NT2/D1 (cell line): ENCODE measurements around the gene EPS8L3.
"Not testable (repeated sequence)": the region's sequence is repeated elsewhere in the genome, so short reads cannot be mapped to it uniquely, and the experiment has no call there.

ENCODE experiments used
- DNase-seq: peaks from one replicate; pipeline ENCODE4 v3.0.0-alpha.2; 2011; ENCODE audit warnings: low read depth, low spot score
- H3K27me3 ChIP-seq: 2 replicates; pipeline ENCODE4 v1.6.0; 2011; ENCODE audit warnings: mild to moderate bottlenecking; ENCODE audit not compliant: insufficient read length, insufficient read depth
- H3K36me3 ChIP-seq: 2 replicates; pipeline ENCODE4 v1.6.1; 2011; ENCODE audit warnings: mild to moderate bottlenecking, low read length, mixed read lengths; ENCODE audit not compliant: insufficient read depth, insufficient read length
- H3K4me1 ChIP-seq: 2 replicates; pipeline ENCODE4 v1.5.1; 2011; ENCODE audit not compliant: insufficient read depth, insufficient read length
- H3K4me3 ChIP-seq: 2 replicates; pipeline ENCODE4 v1.5.1; 2011; ENCODE audit warnings: low read depth; ENCODE audit not compliant: insufficient read length
- H3K9ac ChIP-seq: 2 replicates; pipeline ENCODE4 v1.6.0; 2011; ENCODE audit warnings: low read depth; ENCODE audit not compliant: insufficient read length
- H3K9me3 ChIP-seq: 2 replicates; pipeline ENCODE4 v1.5.1; 2011; ENCODE audit warnings: mild to moderate bottlenecking, low read length; ENCODE audit not compliant: insufficient read depth
- SUZ12 ChIP-seq: IDR thresholded peaks from 2 replicates; pipeline ENCODE4 v1.6.1; 2011; ENCODE audit not compliant: insufficient read length, insufficient read depth; ENCODE audit errors: extremely low read depth
- YY1 ChIP-seq: IDR thresholded peaks from 2 replicates; pipeline ENCODE4 v1.6.1; 2011; ENCODE audit not compliant: insufficient read length, insufficient read depth
- ZNF274 ChIP-seq: IDR thresholded peaks from 2 replicates; pipeline ENCODE4 v1.6.1; 2011; ENCODE audit warnings: mild to moderate bottlenecking, low read depth, low read length

EPS8L3 gene

DNA sequence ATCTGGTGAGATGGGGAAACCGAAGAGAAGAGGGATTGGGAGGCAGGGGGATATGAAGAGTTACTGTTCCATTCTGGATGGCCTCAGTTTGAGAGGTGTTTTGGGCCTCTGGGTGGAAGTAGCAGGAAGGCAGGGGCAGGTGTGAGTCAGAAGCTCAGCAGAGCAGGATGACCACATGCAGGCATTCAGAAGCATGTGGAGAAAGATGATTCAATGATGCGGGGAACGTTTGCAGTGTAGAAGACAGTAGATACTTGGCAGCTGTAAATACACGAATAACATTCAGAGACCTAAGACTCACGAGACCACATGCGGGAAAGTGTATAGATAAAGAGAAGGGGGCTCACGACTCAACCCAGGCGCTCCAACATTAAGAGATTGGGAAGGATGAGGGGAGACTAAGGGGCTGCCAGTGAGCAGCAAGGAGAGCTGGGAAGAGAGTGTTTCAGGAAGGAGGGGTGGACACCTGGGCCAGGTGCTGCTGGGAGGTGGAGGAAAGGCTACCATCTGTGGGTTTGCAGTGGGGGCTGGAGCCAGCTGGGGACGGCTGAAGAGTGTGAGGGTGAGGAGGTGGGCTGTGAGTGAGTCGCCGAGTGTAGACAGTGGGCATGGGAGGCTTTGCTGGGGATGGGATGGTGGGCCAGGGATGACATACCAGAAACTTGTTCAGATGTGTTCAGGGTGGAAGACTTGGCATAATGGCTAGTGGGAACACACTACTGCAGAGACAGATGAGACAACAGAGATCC, 5.8 kb upstream of the EPS8L3 start:
- no peak for TF ChIP-seq ZNF274
- no peak for TF ChIP-seq YY1
- no peak for TF ChIP-seq SUZ12
- no peak overlapping the region for H3K4me3 ChIP-seq
- DNase-seq, result no peak
- H3K27me3 ChIP-seq, result peaks cover 8% of the 10 kb centered on the region
- no peak overlapping the region for H3K9ac ChIP-seq
- peaks cover 16% of the 10 kb centered on the region for H3K4me1 ChIP-seq
- H3K9me3 ChIP-seq, result no peaks in the 10 kb centered on the region
- H3K36me3 ChIP-seq, result no peaks in the 10 kb centered on the region

DNA sequence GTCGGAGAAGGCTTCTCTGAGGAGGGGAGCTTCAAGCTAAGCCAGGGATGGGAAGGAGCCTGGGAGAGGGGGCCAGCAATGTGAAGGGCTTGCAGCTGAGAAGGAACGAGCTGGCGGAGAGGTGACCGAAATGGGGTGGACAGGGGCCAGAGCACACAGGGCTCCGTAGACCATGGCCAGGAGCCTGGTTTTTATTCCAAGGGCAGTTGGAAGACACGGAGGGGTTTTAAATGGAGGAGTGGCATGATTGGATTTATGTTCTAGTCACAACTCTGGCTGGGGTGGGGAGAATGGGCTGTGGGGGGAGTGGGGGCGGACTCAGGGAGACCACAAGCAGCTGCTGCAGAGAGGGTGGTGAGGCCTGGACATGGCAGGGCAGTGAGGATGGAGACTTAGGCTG, 5.1 kb upstream of the EPS8L3 start:
- Histone ChIP-seq H3K4me3 (no peak overlapping the region), H3K36me3 (no peaks in the 10 kb centered on the region), H3K9ac (no peak overlapping the region), H3K27me3 (peaks cover 8% of the 10 kb centered on the region), H3K9me3 (no peaks in the 10 kb centered on the region), H3K4me1 (peaks cover 12% of the 10 kb centered on the region)
- DNase-seq, result no peak
- TF ChIP-seq YY1, result no peak
- no peak for TF ChIP-seq ZNF274
- no peak for TF ChIP-seq SUZ12

- Histone ChIP-seq H3K4me3 (no peak overlapping the region), H3K9ac (no peak overlapping the region), H3K9me3 (no peaks in the 10 kb centered on the region), H3K4me1 (peaks cover 10% of the 10 kb centered on the region), H3K36me3 (no peaks in the 10 kb centered on the region), H3K27me3 (peaks cover 6% of the 10 kb centered on the region)
- DNase-seq, result no peak
- no peak for TF ChIP-seq YY1
- TF ChIP-seq SUZ12, result no peak
- no peak for TF ChIP-seq ZNF274
Measured at GRCh38 chr1:109768335-109768650, 4.6 kb upstream of the EPS8L3 start.

- H3K36me3 ChIP-seq, result no peaks in the 10 kb centered on the region
- no peak for DNase-seq
Measured at GRCh38 chr1:109767637-109768334, 4.1 kb upstream of the EPS8L3 start.

DNA sequence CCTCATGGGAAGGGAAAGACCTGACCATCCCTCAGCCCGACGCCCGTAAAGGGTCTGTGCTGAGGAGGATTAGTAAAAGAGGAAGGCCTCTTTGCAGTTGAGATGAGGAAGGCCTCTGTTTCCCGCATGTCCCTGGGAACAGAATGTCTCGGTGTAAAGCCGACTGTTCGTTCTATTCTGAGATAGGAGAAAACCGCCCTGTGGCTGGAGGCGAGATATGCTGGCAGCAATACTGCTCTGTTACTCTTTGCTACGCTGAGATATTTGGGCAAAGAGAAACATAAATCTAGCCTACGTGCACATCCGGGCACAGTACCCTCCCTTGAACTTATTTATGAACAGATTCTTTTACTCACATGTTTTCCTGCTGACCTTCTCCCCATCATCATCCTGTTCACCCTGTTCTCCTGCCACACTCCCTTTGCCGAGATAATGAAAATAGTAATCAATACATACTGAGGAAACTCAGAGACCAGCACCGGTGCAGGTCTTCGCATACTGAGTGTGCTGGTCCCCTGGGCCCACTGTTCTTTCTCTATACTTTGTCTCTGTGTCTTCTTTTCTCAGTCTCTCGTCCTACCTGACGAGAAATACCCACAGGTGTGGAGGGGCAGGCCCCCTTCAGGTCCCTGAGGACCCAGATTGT, 3.4 kb upstream of the EPS8L3 start:
- H3K27me3 ChIP-seq, H3K36me3 ChIP-seq, H3K9ac ChIP-seq, DNase-seq, H3K9me3 ChIP-seq, H3K4me1 ChIP-seq, H3K4me3 ChIP-seq: not testable (repeated sequence)

More at GRCh38 chr1:109767637-109768334, 4.1 kb upstream of the EPS8L3 start:
- no peak for TF ChIP-seq ZNF274
- Histone ChIP-seq H3K27me3 (peaks cover 3% of the 10 kb centered on the region), H3K4me3 (no peak overlapping the region), H3K9me3 (no peaks in the 10 kb centered on the region), H3K4me1 (peaks cover 7% of the 10 kb centered on the region), H3K9ac (no peak overlapping the region)

- DNase-seq, result no peak
- peaks cover 3% of the 10 kb centered on the region for H3K27me3 ChIP-seq
- H3K4me1 ChIP-seq, result peaks cover 12% of the 10 kb centered on the region
- no peak overlapping the region for H3K9ac ChIP-seq
- H3K36me3 ChIP-seq, result no peaks in the 10 kb centered on the region
- no peak overlapping the region for H3K4me3 ChIP-seq
- H3K9me3 ChIP-seq, result no peaks in the 10 kb centered on the region
- TF ChIP-seq ZNF274 (no peak), SUZ12 (no peak), YY1 (no peak)
Measured at GRCh38 chr1:109765896-109766615, 2.3 kb upstream of the EPS8L3 start.

DNA sequence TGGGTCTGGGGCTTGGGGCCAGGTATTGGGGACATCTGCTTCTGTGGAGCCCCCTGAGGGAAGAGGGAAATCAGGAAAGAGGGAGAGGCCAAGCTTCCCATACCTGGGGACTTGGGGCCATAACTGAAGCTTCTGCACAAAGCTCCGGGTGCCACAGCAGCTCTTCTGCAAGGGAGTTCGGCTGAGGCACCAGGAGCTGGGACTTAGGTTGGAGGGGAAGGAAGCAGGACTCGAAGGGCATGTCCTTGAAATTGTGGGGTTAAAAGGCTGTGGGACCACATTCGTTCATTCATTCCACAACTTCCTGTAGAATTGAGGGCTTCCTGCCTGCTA, 1.7 kb upstream of the EPS8L3 start:
- no peaks in the 10 kb centered on the region for H3K9me3 ChIP-seq
- peaks cover 3% of the 10 kb centered on the region for H3K27me3 ChIP-seq
- no peak overlapping the region for H3K4me3 ChIP-seq
- DNase-seq, result no peak
- H3K36me3 ChIP-seq, result no peaks in the 10 kb centered on the region
- no peak for TF ChIP-seq ZNF274
- TF ChIP-seq SUZ12, result no peak
- no peak for TF ChIP-seq YY1
- no peak overlapping the region for H3K9ac ChIP-seq
- H3K4me1 ChIP-seq, result peaks cover 11% of the 10 kb centered on the region
